ENCODE data around the gene CD300C. TPM values are rescaled to one million over a fixed set of nuclear protein-coding genes. Genes with fewer than 3 reads are reported as not detected.
"Not testable (repeated sequence)": the region's sequence is repeated elsewhere in the genome, so short reads cannot be mapped to it uniquely, and the experiment has no call there.

CD300C gene
- polyA plus RNA-seq: 10 to 100 TPM; 14.4 to 37.4 (median 21.2) TPM

DNA sequence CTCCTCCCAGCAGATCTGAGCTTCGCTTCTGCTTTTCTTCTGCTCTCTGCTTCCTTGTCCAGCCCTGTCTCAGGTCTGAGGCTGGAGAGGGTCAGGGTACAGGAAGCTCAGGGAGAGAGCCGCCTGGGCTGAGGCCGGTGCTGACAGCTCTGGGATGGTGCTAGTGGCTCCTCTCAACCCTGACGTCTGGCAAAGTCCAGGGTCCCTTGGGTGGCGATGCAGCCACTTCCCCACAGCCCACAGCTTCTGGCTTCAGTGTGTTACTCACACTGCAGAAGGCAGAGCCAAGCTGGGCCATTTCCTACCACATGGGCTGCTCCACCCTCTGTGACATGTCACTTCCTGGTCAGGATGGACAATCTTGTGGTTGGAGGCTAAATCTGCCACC is at the start of gene CD300C:
Gene CD300C, minus strand, starts transcription at position 273 of the 388 bp plus-strand sequence. CDS start 333 bp downstream, outside the sequence.
- no peaks in the 10 kb centered on the region for H3K36me3 Mint-ChIP-seq
- peak within 1 kb of the TSS; percentile 67 to 82 (median 74) for H3K4me3 Mint-ChIP-seq
- H3K9me3 Mint-ChIP-seq: no peaks in the 10 kb centered on the region
- H3K27ac Mint-ChIP-seq: peak within 1 kb of the TSS; percentile 67 to 84 (median 73)
- peaks cover 0 to 3% (median 0%) of the 10 kb centered on the region in 3 donors for H3K27me3 Mint-ChIP-seq (ENCODE audit: low read depth in 3 of 3)
- peaks cover 32 to 44% of the 10 kb centered on the region in 2 donors for H3K4me1 Mint-ChIP-seq
- peak; percentile 36 to 44 (median 38) for DNase-seq

GRCh38 chr17:74595037-74595750 is 49.3 kb upstream of the CD300C start:
- H3K4me1 Mint-ChIP-seq: peaks cover 0 to 2% of the 10 kb centered on the region in 2 donors
- no peaks in the 10 kb centered on the region for H3K9me3 Mint-ChIP-seq
- H3K27ac Mint-ChIP-seq: no peak overlapping the region

GRCh38 chr17:74592087-74592990 is 46.4 kb upstream of the CD300C start, which contains the start of gene CD300LD:
TSS of gene CD300LD (minus strand) at chr17:74592283. CDS start at chr17:74592202, 81 bp downstream.
- Mint-ChIP-seq H3K9me3 (no peaks in the 10 kb centered on the region), H3K4me1 (no peaks in the 10 kb centered on the region), H3K27me3 (ENCODE audit: low read depth in 3 of 3) (peaks cover 3 to 18% (median 4%) of the 10 kb centered on the region in 3 donors), H3K27ac (no peak within 1 kb of the TSS), H3K36me3 (no peaks in the 10 kb centered on the region), H3K4me3 (no peak within 1 kb of the TSS)
- no peak for DNase-seq

More at GRCh38 chr17:74595037-74595750, 49.3 kb upstream of the CD300C start:
- Mint-ChIP-seq H3K27me3 (ENCODE audit: low read depth in 3 of 3) (peaks cover 3 to 23% (median 7%) of the 10 kb centered on the region in 3 donors), H3K36me3 (no peaks in the 10 kb centered on the region), H3K4me3 (no peak overlapping the region)
- no peak for DNase-seq

- H3K36me3 Mint-ChIP-seq: no peaks in the 10 kb centered on the region
- peaks cover 3 to 18% (median 4%) of the 10 kb centered on the region in 3 donors for H3K27me3 Mint-ChIP-seq (ENCODE audit: low read depth in 3 of 3)
- no peaks in the 10 kb centered on the region for H3K9me3 Mint-ChIP-seq
- no peaks in the 10 kb centered on the region for H3K4me1 Mint-ChIP-seq
- no peak overlapping the region for H3K4me3 Mint-ChIP-seq
- no peak overlapping the region for H3K27ac Mint-ChIP-seq
- no peak for DNase-seq
These were observed 45.6 kb upstream of the CD300C start for GRCh38 chr17:74591503-74591902.

DNA sequence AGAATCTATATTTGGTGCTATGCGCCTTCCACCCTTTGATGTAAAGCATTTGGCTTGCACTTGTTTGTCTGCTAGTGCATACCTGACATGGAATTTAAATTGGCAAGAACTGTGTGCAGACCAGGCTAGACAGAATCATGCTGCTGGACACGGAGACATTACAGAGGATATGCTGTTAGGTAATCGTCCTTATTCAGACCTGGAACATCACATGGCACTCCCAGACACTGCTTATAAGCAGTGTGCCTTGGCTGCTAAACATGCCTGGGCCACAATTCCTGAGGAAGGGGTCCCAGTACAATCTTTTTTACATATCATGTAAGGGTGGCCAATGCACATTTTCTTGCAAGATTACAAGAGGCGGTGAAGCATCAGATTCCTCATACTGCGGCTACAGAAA is 39.8 kb upstream of the CD300C start:
- H3K9me3 Mint-ChIP-seq: peaks cover 0 to 5% (median 0%) of the 10 kb centered on the region in 6 donors
- no peaks in the 10 kb centered on the region for H3K4me1 Mint-ChIP-seq
- H3K27me3 Mint-ChIP-seq (ENCODE audit: low read depth in 3 of 3): peaks cover 0 to 8% (median 4%) of the 10 kb centered on the region in 3 donors
- no peak overlapping the region for H3K27ac Mint-ChIP-seq
- no peak overlapping the region for H3K4me3 Mint-ChIP-seq
- no peak for DNase-seq
- no peaks in the 10 kb centered on the region for H3K36me3 Mint-ChIP-seq

DNA sequence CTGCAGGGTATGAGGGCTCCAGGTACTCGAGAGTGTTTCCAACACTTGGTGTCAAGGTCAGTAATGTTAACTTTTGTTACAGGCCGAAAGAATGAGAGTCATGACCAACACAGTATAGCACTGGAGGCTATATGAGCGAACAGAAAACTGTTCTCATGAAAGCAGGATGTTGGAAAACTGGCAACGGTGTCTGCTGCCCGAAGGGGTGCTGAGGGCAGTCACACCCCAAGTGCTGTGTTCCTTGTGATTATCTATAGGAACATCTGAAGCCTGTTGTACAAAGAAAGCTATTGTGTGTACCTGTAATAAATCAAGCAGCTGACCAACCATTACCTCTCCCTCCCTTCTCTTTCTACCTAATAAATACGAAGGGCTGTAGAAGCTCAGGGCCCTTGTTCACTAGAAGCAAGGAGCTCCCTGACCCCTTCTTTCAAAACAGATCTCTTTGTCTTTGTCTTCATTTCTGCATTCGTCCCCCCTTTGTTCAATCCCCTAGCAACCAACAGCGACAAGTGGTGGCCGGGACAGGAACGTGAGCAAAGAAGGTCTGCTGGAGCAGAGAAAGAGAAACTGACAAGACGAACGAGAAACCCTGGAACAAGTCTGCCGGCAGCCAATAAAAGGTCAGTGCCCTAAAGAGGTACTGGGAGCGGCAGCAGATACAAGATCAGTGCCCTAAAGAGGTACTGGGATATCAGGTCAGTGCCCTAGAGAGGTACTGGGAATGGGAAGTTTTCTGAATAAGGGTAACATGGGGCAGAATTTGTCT is 38.6 kb upstream of the CD300C start:
- peaks cover 0 to 2% of the 10 kb centered on the region in 2 donors for H3K4me1 Mint-ChIP-seq
- H3K4me3 Mint-ChIP-seq: no peak overlapping the region
- H3K27me3 Mint-ChIP-seq (ENCODE audit: low read depth in 3 of 3): peaks cover 0 to 8% (median 3%) of the 10 kb centered on the region in 3 donors
- no peak overlapping the region for H3K27ac Mint-ChIP-seq
- peaks cover 0 to 5% (median 0%) of the 10 kb centered on the region in 6 donors for H3K9me3 Mint-ChIP-seq
- no peak for DNase-seq
- H3K36me3 Mint-ChIP-seq: no peaks in the 10 kb centered on the region

- Mint-ChIP-seq H3K9me3 (peaks cover 0 to 5% (median 0%) of the 10 kb centered on the region in 6 donors), H3K36me3 (no peaks in the 10 kb centered on the region), H3K4me1 (peaks cover 0 to 2% of the 10 kb centered on the region in 2 donors), H3K4me3 (no peak overlapping the region), H3K27ac (no peak overlapping the region), H3K27me3 (ENCODE audit: low read depth in 3 of 3) (peaks cover 0 to 8% (median 3%) of the 10 kb centered on the region in 3 donors)
- no peak for DNase-seq
These were observed 36.7 kb upstream of the CD300C start for GRCh38 chr17:74582633-74583032.

GRCh38 chr17:74579900-74580299 is 34.0 kb upstream of the CD300C start:
- H3K9me3 Mint-ChIP-seq: no peaks in the 10 kb centered on the region
- H3K27me3 Mint-ChIP-seq (ENCODE audit: low read depth in 3 of 3): peaks cover 2 to 10% (median 3%) of the 10 kb centered on the region in 3 donors

GRCh38 chr17:74578979-74579378 is 33.1 kb upstream of the CD300C start:
- no peak overlapping the region for H3K4me3 Mint-ChIP-seq
- H3K9me3 Mint-ChIP-seq: no peaks in the 10 kb centered on the region
- peaks cover 2 to 10% (median 3%) of the 10 kb centered on the region in 3 donors for H3K27me3 Mint-ChIP-seq (ENCODE audit: low read depth in 3 of 3)
- H3K27ac Mint-ChIP-seq: peak overlapping the region in 1 of 6 donors; percentile 13
- H3K36me3 Mint-ChIP-seq: peaks cover 0 to 3% (median 0%) of the 10 kb centered on the region in 3 donors
- DNase-seq: no peak
- peaks cover 0 to 2% of the 10 kb centered on the region in 2 donors for H3K4me1 Mint-ChIP-seq

More at GRCh38 chr17:74579900-74580299, 34.0 kb upstream of the CD300C start:
- Mint-ChIP-seq H3K27ac (no peak overlapping the region), H3K4me1 (peaks cover 0 to 2% of the 10 kb centered on the region in 2 donors), H3K4me3 (no peak overlapping the region), H3K36me3 (peaks cover 0 to 3% (median 0%) of the 10 kb centered on the region in 3 donors)
- no peak for DNase-seq

- H3K9me3 Mint-ChIP-seq: peaks cover 0 to 2% (median 0%) of the 10 kb centered on the region in 6 donors
- peaks cover 2 to 16% (median 3%) of the 10 kb centered on the region in 3 donors for H3K27me3 Mint-ChIP-seq (ENCODE audit: low read depth in 3 of 3)
- H3K4me3 Mint-ChIP-seq: no peak overlapping the region
- DNase-seq: no peak
- H3K27ac Mint-ChIP-seq: no peak overlapping the region
- H3K36me3 Mint-ChIP-seq: peaks cover 0 to 3% (median 0%) of the 10 kb centered on the region in 3 donors
- H3K4me1 Mint-ChIP-seq: peaks cover 0 to under 1% of the 10 kb centered on the region in 2 donors
These were observed 28.7 kb upstream of the CD300C start for GRCh38 chr17:74574489-74575142.

DNA sequence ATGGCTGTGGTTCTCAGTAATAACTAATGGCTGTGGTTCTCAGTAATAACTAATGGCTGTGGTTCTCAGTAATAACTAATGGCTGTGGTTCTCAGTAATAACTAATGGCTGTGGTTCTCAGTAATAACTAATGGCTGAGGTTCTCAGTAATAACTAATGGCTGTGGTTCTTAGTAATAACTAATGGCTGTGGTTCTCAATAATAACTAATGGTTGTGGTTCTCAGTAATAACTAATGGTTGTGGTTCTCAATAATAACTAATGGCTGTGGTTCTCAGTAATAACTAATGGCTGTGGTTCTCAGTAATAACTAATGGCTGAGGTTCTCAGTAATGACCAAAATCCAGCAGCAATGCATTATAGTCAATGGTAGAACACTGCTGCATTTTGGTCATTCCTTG is 27.7 kb upstream of the CD300C start:
- DNase-seq, H3K9me3 Mint-ChIP-seq, H3K27ac Mint-ChIP-seq, H3K4me3 Mint-ChIP-seq, H3K36me3 Mint-ChIP-seq, H3K4me1 Mint-ChIP-seq: not testable (repeated sequence)
- H3K27me3 Mint-ChIP-seq (ENCODE audit: low read depth in 3 of 3): peaks cover 4 to 16% (median 5%) of the 10 kb centered on the region in 3 donors

- H3K4me1 Mint-ChIP-seq: peaks cover 0 to 3% of the 10 kb centered on the region in 2 donors
- no peak overlapping the region for H3K27ac Mint-ChIP-seq
- peaks cover 0 to 4% (median 0%) of the 10 kb centered on the region in 6 donors for H3K9me3 Mint-ChIP-seq
- no peak for DNase-seq
- peaks cover 0 to 3% (median 0%) of the 10 kb centered on the region in 3 donors for H3K36me3 Mint-ChIP-seq
- H3K27me3 Mint-ChIP-seq (ENCODE audit: low read depth in 3 of 3): peaks cover 6 to 19% (median 6%) of the 10 kb centered on the region in 3 donors
- no peak overlapping the region for H3K4me3 Mint-ChIP-seq
These were observed 27.3 kb upstream of the CD300C start for GRCh38 chr17:74573169-74573568.
